Activated T-cell treated with anti-CD3 and anti-CD28 coated beads, Interleukin-2, amount 50 U/mL, for 1 hour (primary cell): Measurements from ENCODE around the gene CC2D1A.
"Not testable (repeated sequence)": the region's sequence is repeated elsewhere in the genome, so short reads cannot be mapped to it uniquely, and the experiment has no call there.

ENCODE experiments used
- DNase-seq: peaks from one replicate; pipeline ENCODE4 v3.0.0-alpha.2; 2020

Gene CC2D1A

GRCh38 chr19:13913352-13913751, 7.4 kb downstream of the CC2D1A start:
- no peak for DNase-seq

- DNase-seq, result no peak
These were observed 8.8 kb downstream of the CC2D1A start for GRCh38 chr19:13914777-13915176.

DNA sequence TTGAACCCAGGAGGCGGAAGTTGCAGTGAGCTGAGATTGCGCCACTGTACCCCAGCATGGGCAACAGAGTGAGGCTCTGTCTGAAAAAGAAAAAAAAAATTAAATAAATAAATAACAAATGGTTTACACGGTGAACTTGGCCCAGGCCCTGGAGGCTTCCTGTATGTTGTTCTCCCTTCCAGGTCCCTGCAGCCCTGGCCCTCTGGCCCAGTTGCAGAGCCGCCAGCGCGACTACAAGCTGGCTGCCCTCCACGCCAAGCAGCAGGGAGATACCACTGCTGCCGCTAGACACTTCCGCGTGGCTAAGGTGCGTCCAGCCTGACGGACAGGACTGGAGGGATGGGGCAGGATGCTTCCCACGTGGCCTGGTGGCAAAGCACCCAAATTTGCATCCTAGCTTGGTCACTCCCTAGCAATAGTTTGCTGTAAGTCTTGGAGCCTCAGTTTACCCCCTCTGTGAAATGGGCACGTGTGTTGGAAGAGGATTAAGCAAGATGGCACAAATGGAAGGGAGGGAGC, 11.9 kb downstream of the CC2D1A start:
- DNase-seq, result no peak

DNA sequence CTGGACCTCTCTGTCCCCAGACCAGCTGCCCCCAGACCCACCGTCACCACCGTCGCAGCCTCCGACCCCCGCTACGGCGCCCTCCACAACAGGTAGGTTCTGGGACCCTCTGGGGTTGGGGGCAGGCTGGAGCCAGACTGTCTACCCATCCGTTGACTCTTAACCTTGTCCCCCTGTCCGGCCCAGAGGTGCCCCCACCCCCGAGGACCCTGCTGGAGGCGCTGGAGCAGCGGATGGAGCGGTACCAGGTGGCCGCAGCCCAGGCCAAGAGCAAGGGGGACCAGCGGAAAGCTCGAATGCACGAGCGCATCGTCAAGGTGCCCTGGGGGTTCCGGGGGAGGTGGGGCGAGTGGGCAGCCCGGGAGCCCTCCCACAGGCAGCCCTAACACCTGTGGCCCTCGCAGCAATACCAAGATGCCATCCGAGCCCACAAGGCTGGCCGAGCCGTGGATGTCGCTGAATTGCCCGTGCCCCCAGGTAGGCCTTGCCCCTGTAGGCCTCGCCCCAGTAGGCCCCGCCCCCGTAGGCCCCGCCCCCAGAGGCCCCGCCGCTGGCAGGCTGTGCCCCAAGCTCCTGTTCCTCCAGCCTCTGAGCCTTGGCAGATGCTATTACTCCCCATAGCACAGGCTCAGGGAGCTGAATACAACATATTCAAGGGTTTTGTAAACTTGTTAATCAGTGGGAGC, 12.9 kb downstream of the CC2D1A start:
- no peak for DNase-seq

DNA sequence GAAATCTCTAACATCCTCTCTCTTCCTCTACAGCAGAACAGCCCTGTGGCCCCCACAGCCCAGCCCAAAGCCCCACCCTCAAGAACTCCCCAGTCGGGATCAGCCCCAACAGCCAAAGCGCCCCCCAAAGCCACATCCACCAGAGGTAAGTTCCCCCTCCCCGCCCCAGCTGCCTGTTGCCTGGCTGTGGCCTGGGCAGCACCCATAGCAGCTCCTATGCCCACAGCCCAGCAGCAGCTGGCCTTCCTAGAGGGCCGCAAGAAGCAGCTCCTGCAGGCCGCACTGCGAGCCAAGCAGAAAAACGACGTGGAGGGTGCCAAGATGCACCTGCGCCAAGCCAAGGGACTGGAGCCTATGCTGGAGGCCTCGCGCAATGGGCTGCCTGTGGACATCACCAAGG, 14.5 kb downstream of the CC2D1A start:
- no peak for DNase-seq

GRCh38 chr19:13920940-13921747, 15.1 kb downstream of the CC2D1A start:
- DNase-seq, result no peak

- not testable (repeated sequence) for DNase-seq
These were observed 16.1 kb downstream of the CC2D1A start for GRCh38 chr19:13922118-13922517.

GRCh38 chr19:13923194-13923987, 17.4 kb downstream of the CC2D1A start:
- DNase-seq, result no peak

- no peak for DNase-seq
These were observed 20.0 kb downstream of the CC2D1A start for GRCh38 chr19:13926010-13926409.

- no peak for DNase-seq
These were observed 20.7 kb downstream of the CC2D1A start for GRCh38 chr19:13926715-13927114.

- DNase-seq, result no peak
These were observed 23.3 kb downstream of the CC2D1A start for GRCh38 chr19:13929340-13929739.

DNA sequence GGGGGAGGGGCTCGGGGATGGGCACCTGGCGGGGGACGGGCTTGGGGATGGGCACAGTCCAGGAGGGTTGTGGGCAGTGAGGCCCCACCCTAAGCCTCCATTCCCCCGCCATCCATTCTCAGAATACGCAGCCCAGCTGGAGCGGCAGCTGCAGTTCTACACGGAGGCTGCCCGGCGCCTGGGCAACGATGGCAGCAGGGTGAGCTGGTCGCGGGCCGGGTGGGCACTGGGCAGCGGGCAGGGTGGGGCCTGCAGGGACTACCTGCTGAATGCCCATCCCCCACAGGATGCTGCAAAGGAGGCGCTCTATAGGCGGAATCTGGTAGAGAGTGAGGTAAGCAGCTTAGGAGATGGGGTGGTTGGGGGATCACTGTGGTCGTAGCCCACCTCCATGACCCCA, 24.0 kb downstream of the CC2D1A start:
- DNase-seq, result no peak

DNA sequence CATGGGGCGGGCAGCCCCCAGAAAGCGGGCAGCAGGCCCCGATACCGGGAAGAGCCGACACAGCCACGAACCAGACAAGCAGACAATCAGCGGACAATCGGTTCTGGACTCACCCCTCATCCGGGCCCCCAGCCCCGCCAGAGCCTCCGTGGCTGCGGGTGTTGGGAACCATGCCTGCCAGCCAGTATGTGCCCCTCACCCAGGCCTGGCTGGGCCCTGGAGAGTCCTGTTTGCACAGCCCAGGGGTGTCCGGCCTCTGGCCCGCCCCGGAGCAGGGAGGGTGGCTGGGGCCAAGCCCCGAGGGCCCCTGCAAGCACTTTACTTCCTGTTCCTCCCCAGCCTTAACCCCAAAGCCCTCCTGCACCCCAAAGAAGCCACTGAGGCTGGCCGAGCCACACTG, 24.4 kb downstream of the CC2D1A start:
- DNase-seq, result no peak

DNA sequence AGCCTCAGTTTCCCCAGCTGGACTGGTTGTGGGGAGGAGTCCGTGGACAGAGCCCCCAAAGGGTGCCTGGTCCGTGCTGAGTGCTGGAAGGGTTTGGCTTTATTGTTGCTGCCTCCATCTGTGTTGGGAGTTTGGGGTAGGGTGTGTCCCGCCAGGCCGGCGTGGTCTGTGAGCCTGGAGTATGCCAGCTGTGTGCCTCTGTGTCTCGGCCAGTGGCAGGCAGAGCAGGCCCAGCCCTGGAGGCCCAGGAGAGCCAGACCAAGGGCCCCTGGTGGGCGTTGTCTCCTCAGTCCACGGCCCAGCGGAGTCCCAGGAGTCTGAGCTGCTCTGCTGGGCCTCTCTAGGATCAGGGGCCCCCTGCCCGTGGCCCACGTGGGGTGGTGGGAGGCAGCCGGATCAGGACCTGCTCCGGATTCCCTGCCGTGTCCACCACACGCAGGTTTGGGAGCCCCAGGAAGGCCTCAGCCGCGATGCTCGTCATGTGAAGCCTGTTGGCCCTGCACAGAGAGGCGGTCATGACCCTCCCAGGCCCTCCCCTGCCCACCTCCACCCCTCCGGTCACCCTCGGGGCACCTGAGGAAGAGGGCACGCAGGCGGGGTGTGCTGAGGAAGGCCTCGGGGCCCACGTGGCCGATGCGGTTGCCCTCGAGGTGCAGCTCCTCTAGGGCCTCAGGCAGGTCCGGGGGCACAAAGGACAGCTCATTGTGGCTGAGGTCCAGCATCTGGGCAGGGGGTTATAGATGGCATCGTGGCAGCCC, 25.6 kb downstream of the CC2D1A start:
- no peak for DNase-seq

DNA sequence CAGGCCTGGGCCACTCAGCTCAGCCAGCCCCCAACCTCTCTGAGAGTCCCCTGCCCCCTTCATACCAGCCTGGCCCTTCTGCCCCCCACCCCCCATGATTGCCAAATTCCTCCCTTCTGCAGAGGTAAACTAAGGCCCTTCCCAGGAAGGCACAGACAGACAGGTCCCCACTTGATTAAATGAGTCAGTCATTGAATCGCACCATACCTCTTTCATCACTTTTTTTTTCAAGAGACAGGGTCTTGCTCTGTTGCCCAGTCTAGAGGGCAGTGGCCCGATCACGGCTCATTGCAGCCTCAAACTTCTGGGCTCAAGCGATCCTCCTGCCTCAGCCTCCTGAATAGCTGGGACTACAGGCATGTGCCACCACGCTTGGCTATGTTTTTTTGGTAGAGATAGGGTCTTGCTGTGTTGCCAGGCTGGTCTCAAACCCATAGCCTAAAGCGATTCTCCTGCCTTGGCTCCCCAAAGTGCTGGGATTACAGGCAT, 26.2 kb downstream of the CC2D1A start:
- no peak for DNase-seq

DNA sequence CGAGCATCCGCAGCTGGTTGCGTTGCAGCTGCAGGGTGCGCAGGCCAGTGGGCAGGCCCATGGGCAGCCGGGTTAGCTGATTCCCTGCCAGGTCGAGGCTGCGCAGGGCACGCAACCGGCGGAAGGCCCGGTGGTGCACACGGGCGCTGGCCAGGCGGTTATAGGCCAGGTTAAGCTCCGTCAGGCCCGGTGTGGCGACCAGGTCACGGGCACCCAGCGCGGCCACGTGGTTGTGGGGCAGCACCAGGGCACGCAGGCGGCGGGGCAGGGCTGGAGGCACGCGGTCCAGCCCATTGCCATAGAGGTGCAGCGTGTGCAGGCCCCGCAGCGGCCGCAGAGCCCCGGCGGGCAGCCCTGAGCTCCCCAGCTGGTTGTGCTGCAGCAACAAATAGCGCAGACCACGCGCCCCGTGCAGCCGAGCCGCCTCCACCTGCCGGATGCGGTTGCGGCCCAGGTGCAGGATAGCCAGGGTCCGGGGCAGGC, 27.0 kb downstream of the CC2D1A start:
- no peak for DNase-seq

- DNase-seq, result no peak
These were observed 28.7 kb downstream of the CC2D1A start for GRCh38 chr19:13934785-13935109.

- DNase-seq, result no peak
These were observed 29.9 kb downstream of the CC2D1A start for GRCh38 chr19:13935765-13936510.

DNA sequence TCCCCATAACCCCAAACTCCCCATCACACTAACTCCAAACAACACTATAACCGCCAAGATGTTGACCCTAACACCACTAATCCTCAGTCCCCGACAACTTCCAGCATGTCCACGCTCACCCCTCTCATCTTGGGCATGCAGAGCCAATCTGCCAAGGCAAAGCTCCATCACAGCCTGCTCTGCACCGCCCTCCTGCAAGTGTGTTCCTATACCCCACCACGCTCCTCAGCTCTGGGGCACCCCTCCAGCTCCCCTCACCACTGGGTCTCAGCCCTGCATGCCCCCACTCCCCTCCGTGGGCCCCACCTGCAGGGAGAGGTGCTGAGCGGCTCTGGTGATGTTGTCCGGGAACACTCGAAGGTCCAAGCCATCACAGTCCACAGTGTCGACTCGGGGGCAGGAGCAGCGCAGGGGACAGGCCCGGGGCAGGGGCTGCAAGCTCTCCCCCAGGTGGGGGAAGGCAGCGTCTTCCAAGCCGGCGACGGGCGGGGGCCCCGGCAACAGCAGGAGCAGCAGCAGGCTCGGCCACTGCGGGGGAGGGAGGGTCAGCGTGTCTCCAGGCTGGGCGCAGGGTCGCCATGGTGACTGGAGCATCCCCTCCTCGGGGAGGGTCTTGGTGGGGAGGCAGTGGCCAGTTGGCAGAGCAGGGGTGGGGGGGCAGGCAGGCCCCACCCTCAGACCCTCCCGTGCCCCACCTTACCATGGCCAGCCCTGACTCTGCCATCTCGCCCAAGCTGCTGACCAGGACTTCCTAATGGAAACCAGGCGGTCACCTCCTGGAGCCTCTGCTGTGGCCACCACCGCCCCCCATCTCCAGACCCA, 31.7 kb downstream of the CC2D1A start:
- no peak for DNase-seq

- DNase-seq, result no peak
These were observed 32.5 kb downstream of the CC2D1A start, which contains the start of gene PODNL1 for GRCh38 chr19:13938301-13939064. TSS of gene PODNL1 (minus strand) at chr19:13938417. CDS start at chr19:13938181, 236 bp downstream.
